Caco-2 (cell line): ENCODE measurements around the gene LDLRAD4. TPM values are rescaled to one million over a fixed set of nuclear protein-coding genes. Genes with fewer than 3 reads are reported as not detected.
A peak's percentile ranks its signal among the peaks of the same experiment; 100 is the strongest.

ENCODE experiments used
- BruUV-seq: library from RNA; stranded (reverse); fragments of 400-500 nt; replicated peaks from 2 replicates; lab custom pipeline; 2021; lab: Mats Ljungman, UMichigan
- CTCF ChIA-PET: fragments of 300-600 bp; sonication (Branson Sonifier 250); formaldehyde crosslinking; loops from one replicate; lab custom pipeline; 2022; ENCODE audit warnings: antibody characterized with exemption; lab: Charles Lee
- POLR2A ChIA-PET: fragments of 300-600 bp; sonication (Branson Sonifier 250); formaldehyde crosslinking; loops from one replicate; lab custom pipeline; 2022; ENCODE audit warnings: antibody characterized with exemption; lab: Charles Lee
- DNase-seq, 2 experiments: peaks; one replicate each; pipeline versions ENCODE4 v3.0.0 to v3.0.0-alpha.2; 2020 to 2022
- H3K27me3 ChIP-seq: replicated peaks from 2 replicates; pipeline ENCODE4 v1.6.0; 2011; ENCODE audit warnings: low read length; ENCODE audit not compliant: control insufficient read depth, insufficient read depth
- H3K36me3 ChIP-seq: 2 replicates; pipeline ENCODE4 v1.5.1; 2011; ENCODE audit warnings: low read length; ENCODE audit not compliant: control insufficient read depth, insufficient read depth
- H3K4me1 ChIP-seq: fragments of 250-450 bp; sonication (Bioruptor Pico); 2 replicates; pipeline ENCODE4 v1.5.1; 2020; ENCODE audit warnings: mild to moderate bottlenecking
- H3K4me3 ChIP-seq: 2 replicates; pipeline ENCODE4 v1.5.1; 2011; ENCODE audit warnings: low read depth, mild to moderate bottlenecking, control low read depth, low read length
- H3K9me3 ChIP-seq: fragments of 250-450 bp; sonication (Bioruptor Pico); 2 replicates; pipeline ENCODE4 v1.5.1; 2020; ENCODE audit warnings: mild to moderate bottlenecking, moderate library complexity
- H3K27ac Mint-ChIP-seq: one replicate; pipeline ENCODE4 v1.8.0; 2022; ENCODE audit warnings: mixed read lengths; ENCODE audit not compliant: unreplicated experiment
- H3K27me3 Mint-ChIP-seq: one replicate; pipeline ENCODE4 v1.8.0; 2022; ENCODE audit warnings: mixed read lengths; ENCODE audit not compliant: insufficient read depth, unreplicated experiment
- H3K36me3 Mint-ChIP-seq: one replicate; pipeline ENCODE4 v1.8.0; 2022; ENCODE audit warnings: mild to moderate bottlenecking, mixed read lengths; ENCODE audit not compliant: insufficient read depth, unreplicated experiment
- H3K4me1 Mint-ChIP-seq: one replicate; pipeline ENCODE4 v1.8.0; 2022; ENCODE audit warnings: low read depth, mixed read lengths; ENCODE audit not compliant: unreplicated experiment
- H3K4me3 Mint-ChIP-seq: one replicate; pipeline ENCODE4 v1.8.0; 2022; ENCODE audit warnings: mild to moderate bottlenecking, moderate library complexity, mixed read lengths; ENCODE audit not compliant: unreplicated experiment
- H3K9me3 Mint-ChIP-seq: one replicate; pipeline ENCODE4 v1.8.0; 2022; ENCODE audit warnings: mixed read lengths; ENCODE audit not compliant: unreplicated experiment
- intact Hi-C: fragments of 100-400 bp; cut with micrococcal nuclease; formaldehyde crosslinking; loops from one replicate; pipeline ENCODE4 v1.10.0; 2022; ENCODE audit not compliant: unreplicated experiment
- total RNA-seq: library from RNA; stranded (reverse); gene quantifications from 2 replicates; pipeline ENCODE4 v1.2.3, GENCODE V29; 2022
- TF ChIP-seq, protein P1 (sequence below), 2 experiments: fragments of 200-600 bp in 1 of 2; IDR thresholded peaks; 1 replicate in 1 of 2; 2 replicates in 1 of 2; pipeline versions ENCODE4 v1.5.1 to v1.8.0; 2011 to 2022; ENCODE audit warnings: antibody characterized with exemption in 1 of 2, control low read depth in 1 of 2, inconsistent platforms in 1 of 2, low read depth in 1 of 2, low read length in 1 of 2, mild to moderate bottlenecking in 1 of 2, moderate library complexity in 1 of 2; ENCODE audit not compliant: insufficient read depth in 1 of 2, severe bottlenecking in 1 of 2, unreplicated experiment in 1 of 2

LDLRAD4 gene
- total RNA-seq, 1 experiment from 2014 or later: 1.2 TPM

DNA sequence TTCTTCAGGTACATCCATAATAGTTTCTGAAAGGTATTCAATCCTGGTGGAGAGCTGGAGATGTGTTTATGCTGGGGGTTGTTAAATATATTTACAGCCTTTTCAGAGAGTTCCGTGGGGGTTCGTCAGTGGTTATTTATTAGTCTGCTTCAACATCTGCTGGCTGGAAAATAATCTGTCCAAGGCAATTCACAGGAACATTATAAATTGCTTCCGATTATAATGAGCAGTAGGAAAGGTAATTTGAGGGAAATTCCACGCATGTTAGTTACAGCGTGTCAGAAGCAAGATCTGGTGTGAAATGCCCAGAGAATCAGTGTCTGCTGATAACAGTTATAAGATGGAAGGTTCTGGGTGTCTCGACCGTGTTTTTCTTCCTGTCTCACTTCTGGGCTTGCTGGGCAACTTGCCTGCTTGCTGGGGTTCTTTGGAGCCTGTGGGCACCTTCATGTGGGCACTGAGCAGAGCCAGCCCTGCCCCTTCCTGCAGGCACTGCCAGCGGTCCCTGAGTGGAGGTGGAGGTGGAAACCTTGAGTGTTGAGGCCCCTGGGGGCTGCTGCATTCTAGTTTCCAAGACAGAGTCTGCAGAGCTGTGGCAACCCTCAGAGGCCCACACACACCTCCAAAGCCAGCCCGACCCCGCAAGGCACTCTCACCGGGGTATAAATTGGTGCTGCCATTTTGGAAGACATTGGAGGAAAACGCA lies 322.1 kb downstream of the LDLRAD4 start:
- intact Hi-C loops: no loop called here
- no peaks in the 10 kb centered on the region for H3K27me3 ChIP-seq

DNA sequence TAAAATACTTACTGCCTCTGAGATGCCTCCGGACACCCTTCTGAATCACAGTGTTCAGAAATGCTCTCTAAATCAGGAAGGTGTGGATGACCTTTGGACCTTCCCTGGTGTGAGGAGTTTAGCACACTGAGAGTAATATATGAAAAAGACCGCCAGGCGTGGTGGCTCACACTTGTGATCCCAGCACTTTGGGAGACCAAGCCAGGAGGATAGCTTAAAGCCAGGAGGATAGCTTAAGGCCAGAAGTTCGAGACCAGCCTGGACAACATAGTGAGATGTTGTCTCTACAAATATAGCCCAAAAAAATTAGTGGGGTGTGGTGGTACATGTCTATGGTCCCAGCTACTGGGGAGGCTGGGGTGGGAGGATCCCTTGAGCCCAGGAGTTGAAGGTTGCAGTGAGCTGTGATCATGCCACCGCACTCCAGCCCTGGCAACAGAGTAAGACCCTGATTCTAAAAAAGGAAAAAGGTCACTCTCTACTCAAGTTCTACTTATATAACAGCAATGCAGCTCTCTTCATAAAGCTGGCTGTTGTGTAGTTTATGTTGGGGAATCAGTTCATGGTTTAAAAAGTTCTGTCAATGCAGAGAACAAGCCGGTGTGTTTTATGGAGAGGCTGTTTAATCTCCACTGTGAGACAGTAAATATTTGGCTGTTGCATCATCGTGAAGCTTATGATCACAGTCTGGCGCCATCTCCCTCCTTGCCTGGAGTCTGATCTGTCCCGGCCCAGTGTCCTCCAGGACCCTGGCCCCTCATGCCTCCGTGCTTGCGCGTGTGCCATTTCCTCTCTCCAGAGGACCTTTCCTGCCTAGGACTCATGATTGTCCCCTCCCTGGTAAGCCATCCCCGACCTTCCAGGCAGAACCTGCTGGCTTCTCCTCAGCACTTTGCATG lies 323.3 kb downstream of the LDLRAD4 start:
- no peaks in the 10 kb centered on the region for H3K36me3 ChIP-seq
- H3K9me3 ChIP-seq: no peaks in the 10 kb centered on the region
- Mint-ChIP-seq H3K4me1 (peaks cover 7% of the 10 kb centered on the region), H3K36me3 (no peaks in the 10 kb centered on the region), H3K27me3 (peaks cover 3% of the 10 kb centered on the region), H3K4me3 (peak overlapping the region; percentile 62), H3K9me3 (no peaks in the 10 kb centered on the region), H3K27ac (peak overlapping the region; percentile 79)
- peaks cover 15% of the 10 kb centered on the region for H3K4me1 ChIP-seq
- DNase-seq: peak; percentile 47 to 56
- intact Hi-C loops: no loop called here
- H3K4me3 ChIP-seq: no peak overlapping the region
- POLR2A ChIA-PET: interaction anchor here (0.6 kb wide), 1 partner anchor 658 kb away, joined by 3 read pairs; no protein-coding TSS in a partner anchor
- CTCF ChIA-PET: no interaction called here
- no peaks in the 10 kb centered on the region for H3K27me3 ChIP-seq
- no TSS peak for BruUV-seq
- TF ChIP-seq, protein P1, sequence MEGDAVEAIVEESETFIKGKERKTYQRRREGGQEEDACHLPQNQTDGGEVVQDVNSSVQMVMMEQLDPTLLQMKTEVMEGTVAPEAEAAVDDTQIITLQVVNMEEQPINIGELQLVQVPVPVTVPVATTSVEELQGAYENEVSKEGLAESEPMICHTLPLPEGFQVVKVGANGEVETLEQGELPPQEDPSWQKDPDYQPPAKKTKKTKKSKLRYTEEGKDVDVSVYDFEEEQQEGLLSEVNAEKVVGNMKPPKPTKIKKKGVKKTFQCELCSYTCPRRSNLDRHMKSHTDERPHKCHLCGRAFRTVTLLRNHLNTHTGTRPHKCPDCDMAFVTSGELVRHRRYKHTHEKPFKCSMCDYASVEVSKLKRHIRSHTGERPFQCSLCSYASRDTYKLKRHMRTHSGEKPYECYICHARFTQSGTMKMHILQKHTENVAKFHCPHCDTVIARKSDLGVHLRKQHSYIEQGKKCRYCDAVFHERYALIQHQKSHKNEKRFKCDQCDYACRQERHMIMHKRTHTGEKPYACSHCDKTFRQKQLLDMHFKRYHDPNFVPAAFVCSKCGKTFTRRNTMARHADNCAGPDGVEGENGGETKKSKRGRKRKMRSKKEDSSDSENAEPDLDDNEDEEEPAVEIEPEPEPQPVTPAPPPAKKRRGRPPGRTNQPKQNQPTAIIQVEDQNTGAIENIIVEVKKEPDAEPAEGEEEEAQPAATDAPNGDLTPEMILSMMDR (IDR thresholded peaks at IDR 0.05; ENCODE audit: insufficient read depth in 1 of 2, low read depth in 1 of 2, low read length in 1 of 2, severe bottlenecking in 1 of 2, unreplicated experiment in 1 of 2): no peak

More for the DNA sequence above, 322.1 kb downstream of the LDLRAD4 start:
- peaks cover 7% of the 10 kb centered on the region for H3K4me1 Mint-ChIP-seq
- ChIA-PET POLR2A (no interaction called here), CTCF (no interaction called here)
- no peaks in the 10 kb centered on the region for H3K36me3 Mint-ChIP-seq
- H3K4me3 ChIP-seq: no peak overlapping the region
- TF ChIP-seq, protein P1 (IDR thresholded peaks at IDR 0.05; ENCODE audit: insufficient read depth in 1 of 2, low read depth in 1 of 2, low read length in 1 of 2, severe bottlenecking in 1 of 2, unreplicated experiment in 1 of 2): no peak
- H3K4me3 Mint-ChIP-seq: no peak overlapping the region
- H3K9me3 ChIP-seq: no peaks in the 10 kb centered on the region
- H3K36me3 ChIP-seq: no peaks in the 10 kb centered on the region
- peaks cover 15% of the 10 kb centered on the region for H3K4me1 ChIP-seq
- no peak for DNase-seq
- peaks cover 3% of the 10 kb centered on the region for H3K27me3 Mint-ChIP-seq
- BruUV-seq: no TSS peak
- H3K27ac Mint-ChIP-seq: no peak overlapping the region
- no peaks in the 10 kb centered on the region for H3K9me3 Mint-ChIP-seq

DNA sequence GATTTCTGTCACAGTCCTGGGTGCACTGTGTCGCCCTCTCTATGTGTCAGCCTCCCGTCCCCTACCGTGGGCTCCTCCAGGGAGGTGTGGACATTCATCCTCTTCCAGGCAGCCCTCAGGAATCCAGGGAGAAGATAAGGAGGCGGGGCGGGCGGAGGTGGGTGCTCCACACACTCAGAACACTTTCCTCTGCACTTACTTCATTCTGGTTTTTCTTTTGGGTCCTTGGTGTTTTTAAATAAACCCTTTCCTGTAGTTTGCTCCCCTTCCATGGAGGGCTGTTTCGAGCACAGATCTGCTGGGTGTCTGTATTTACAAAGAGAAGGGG lies 323.9 kb downstream of the LDLRAD4 start:
- CTCF ChIA-PET: no interaction called here
- peaks cover 3% of the 10 kb centered on the region for H3K27me3 Mint-ChIP-seq
- POLR2A ChIA-PET: no interaction called here
- H3K9me3 Mint-ChIP-seq: no peaks in the 10 kb centered on the region
- no peak for DNase-seq
- H3K27ac Mint-ChIP-seq: peak overlapping the region; percentile 79
- TF ChIP-seq, protein P1 (IDR thresholded peaks at IDR 0.05; ENCODE audit: insufficient read depth in 1 of 2, low read depth in 1 of 2, low read length in 1 of 2, severe bottlenecking in 1 of 2, unreplicated experiment in 1 of 2): no peak
- H3K36me3 Mint-ChIP-seq: no peaks in the 10 kb centered on the region
- peaks cover 15% of the 10 kb centered on the region for H3K4me1 ChIP-seq
- H3K4me3 Mint-ChIP-seq: peak overlapping the region; percentile 62
- intact Hi-C loops: no loop called here
- H3K4me1 Mint-ChIP-seq: peaks cover 7% of the 10 kb centered on the region
- no peaks in the 10 kb centered on the region for H3K27me3 ChIP-seq
- no peak overlapping the region for H3K4me3 ChIP-seq
- no peaks in the 10 kb centered on the region for H3K9me3 ChIP-seq
- no TSS peak for BruUV-seq
- H3K36me3 ChIP-seq: no peaks in the 10 kb centered on the region
